Activated CD8-positive, alpha-beta T cell treated with anti-CD3 and anti-CD28 coated beads for 36 hours (primary cell): ENCODE measurements around the gene DRP2. TPM values are rescaled to one million over a fixed set of nuclear protein-coding genes. Genes with fewer than 3 reads are reported as not detected.

Source experiments
- ATAC-seq: fragments of 200-7000 bp; cut with Tn5 transposase; one replicate; pipeline ENCODE4 v1.10.0; 2021; ENCODE audit warnings: mild to moderate bottlenecking, moderate library complexity
- CTCF ChIA-PET: fragments of 350-600 bp; sonication (Branson Sonifier 250); formaldehyde crosslinking; loops from one replicate; lab custom pipeline; 2021; ENCODE audit warnings: antibody characterized with exemption; lab: Charles Lee
- POLR2A ChIA-PET: fragments of 350-600 bp; sonication (Branson Sonifier 250); formaldehyde crosslinking; loops from one replicate; lab custom pipeline; 2021; ENCODE audit warnings: antibody characterized with exemption; lab: Charles Lee
- DNase-seq: peaks from one replicate; pipeline ENCODE4 v3.0.0-alpha.2; 2020
- H3K27ac Mint-ChIP-seq: one replicate; pipeline ENCODE4 v1.8.0; 2021; ENCODE audit warnings: mild to moderate bottlenecking, mixed read lengths
- H3K27me3 Mint-ChIP-seq: one replicate; pipeline ENCODE4 v1.8.0; 2021; ENCODE audit warnings: mixed read lengths
- H3K36me3 Mint-ChIP-seq: one replicate; pipeline ENCODE4 v1.8.0; 2021; ENCODE audit warnings: low read depth, mixed read lengths
- H3K4me1 Mint-ChIP-seq: one replicate; pipeline ENCODE4 v1.8.0; 2021; ENCODE audit warnings: low read depth, mixed read lengths
- H3K4me3 Mint-ChIP-seq: one replicate; pipeline ENCODE4 v1.8.0; 2021; ENCODE audit warnings: mild to moderate bottlenecking, moderate library complexity, mixed read lengths
- H3K9me3 Mint-ChIP-seq: one replicate; pipeline ENCODE4 v1.8.0; 2021; ENCODE audit warnings: mixed read lengths
- intact Hi-C: fragments of 100-400 bp; cut with micrococcal nuclease; formaldehyde crosslinking; loops from one replicate; pipeline ENCODE4 v1.10.0; 2022
- total RNA-seq, 2 experiments: library from RNA; stranded (reverse); gene quantifications; one replicate each; pipeline ENCODE4 v1.2.3, GENCODE V29; 2021
- TF ChIP-seq, protein P1 (sequence below): fragments of 200-600 bp; IDR thresholded peaks from one replicate; pipeline ENCODE4 v1.8.0; 2022; ENCODE audit warnings: antibody characterized with exemption, mild to moderate bottlenecking

The DRP2 gene
- total RNA-seq, 2 experiments from 2014 or later: 0.38 to 0.54 TPM

DNA sequence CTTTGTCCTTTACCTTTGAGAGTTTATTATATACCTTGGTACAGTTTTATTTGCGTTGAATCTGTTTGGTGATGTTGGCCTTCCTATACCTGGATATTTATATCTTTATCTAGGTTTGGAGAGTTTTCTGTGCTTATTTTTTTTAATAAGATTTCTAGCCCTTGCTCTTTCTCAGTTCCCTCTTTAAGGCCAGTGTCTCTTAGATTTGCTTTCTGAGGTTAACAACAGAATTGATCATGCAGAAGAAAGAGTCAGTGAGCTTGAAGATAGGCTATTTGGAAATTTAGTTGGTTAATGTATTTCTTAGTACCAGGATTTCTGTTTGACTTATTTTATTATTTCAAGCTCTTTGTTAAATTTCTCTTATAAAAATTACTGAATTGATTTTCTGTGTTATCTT is 84.2 kb downstream of the DRP2 start:
- no peaks in the 10 kb centered on the region for H3K9me3 Mint-ChIP-seq
- no peak overlapping the region for H3K4me3 Mint-ChIP-seq
- TF ChIP-seq, protein P1, sequence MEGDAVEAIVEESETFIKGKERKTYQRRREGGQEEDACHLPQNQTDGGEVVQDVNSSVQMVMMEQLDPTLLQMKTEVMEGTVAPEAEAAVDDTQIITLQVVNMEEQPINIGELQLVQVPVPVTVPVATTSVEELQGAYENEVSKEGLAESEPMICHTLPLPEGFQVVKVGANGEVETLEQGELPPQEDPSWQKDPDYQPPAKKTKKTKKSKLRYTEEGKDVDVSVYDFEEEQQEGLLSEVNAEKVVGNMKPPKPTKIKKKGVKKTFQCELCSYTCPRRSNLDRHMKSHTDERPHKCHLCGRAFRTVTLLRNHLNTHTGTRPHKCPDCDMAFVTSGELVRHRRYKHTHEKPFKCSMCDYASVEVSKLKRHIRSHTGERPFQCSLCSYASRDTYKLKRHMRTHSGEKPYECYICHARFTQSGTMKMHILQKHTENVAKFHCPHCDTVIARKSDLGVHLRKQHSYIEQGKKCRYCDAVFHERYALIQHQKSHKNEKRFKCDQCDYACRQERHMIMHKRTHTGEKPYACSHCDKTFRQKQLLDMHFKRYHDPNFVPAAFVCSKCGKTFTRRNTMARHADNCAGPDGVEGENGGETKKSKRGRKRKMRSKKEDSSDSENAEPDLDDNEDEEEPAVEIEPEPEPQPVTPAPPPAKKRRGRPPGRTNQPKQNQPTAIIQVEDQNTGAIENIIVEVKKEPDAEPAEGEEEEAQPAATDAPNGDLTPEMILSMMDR: no peak
- intact Hi-C loops: no loop called here
- no peak overlapping the region for H3K27ac Mint-ChIP-seq
- ATAC-seq (no peak), DNase-seq (no peak)
- H3K27me3 Mint-ChIP-seq: no peaks in the 10 kb centered on the region
- no peaks in the 10 kb centered on the region for H3K4me1 Mint-ChIP-seq
- ChIA-PET POLR2A (no interaction called here), CTCF (no interaction called here)
- no peaks in the 10 kb centered on the region for H3K36me3 Mint-ChIP-seq

Other genes with a start within 250 kb of the DRP2 start
- gene TRMT2B, start 167.7 kb upstream of the DRP2 start, total RNA-seq: 10 to 100 TPM; 21.7 to 23.7 TPM
- gene TMEM35A, start 140.9 kb upstream of the DRP2 start, total RNA-seq: not detected
- 10 to 100 TPM; 17.5 to 19.4 TPM for gene CENPI, start 121.6 kb upstream of the DRP2 start, total RNA-seq
- gene TAF7L, start 71.5 kb downstream of the DRP2 start, total RNA-seq: not detected
- gene TIMM8A, start 129.0 kb downstream of the DRP2 start, total RNA-seq: 10 to 100 TPM; 23.2 to 26.3 TPM
- 1 to 10 TPM; 1.3 to 1.6 TPM for gene BTK, start 166.4 kb downstream of the DRP2 start, total RNA-seq
- 100 to 1,000 TPM; 264 to 302 TPM for gene RPL36A, start 171.2 kb downstream of the DRP2 start, total RNA-seq
- gene GLA, start 188.1 kb downstream of the DRP2 start, total RNA-seq: 10 to 100 TPM; 38.8 to 44.6 TPM
- 10 to 100 TPM; 18.3 to 18.5 TPM for gene HNRNPH2, start 188.4 kb downstream of the DRP2 start, total RNA-seq